ENCODE results near the gene MLNR. TPM values are rescaled to one million over a fixed set of nuclear protein-coding genes. Genes with fewer than 3 reads are reported as not detected.

Gene MLNR
- polyA plus RNA-seq, 1 of the 3 experiments (the other 2 are of a cell fraction), result not detected

GRCh38 chr13:49225223-49226042 lies 5.3 kb downstream of the MLNR start:
- no peak overlapping the region for H3K27ac ChIP-seq (ENCODE audit: low read depth in 2 of 2, low read length in 1 of 2)
- no peaks in the 10 kb centered on the region for H3K36me3 ChIP-seq (replicated peaks in 1 of 2; ENCODE audit: control insufficient read depth in 1 of 2, insufficient read depth in 2 of 2, low read length in 1 of 2)
- H3K4me3 ChIP-seq (ENCODE audit: low read depth in 2 of 2, low read length in 1 of 2), result no peak overlapping the region
- no peaks in the 10 kb centered on the region for H4K20me1 ChIP-seq (ENCODE audit: insufficient read depth)
- H3K9me3 ChIP-seq, result no peaks in the 10 kb centered on the region
- ChIA-PET CTCF (interaction anchor here (0.7 to 1.4 kb wide), 2 partner anchors 23 to 56 kb away, joined by 3 to 4 read pairs; partner anchors contain the start of gene CDADC1), POLR2A (no interaction called here)
- no peaks in the 10 kb centered on the region for H3K79me2 ChIP-seq (ENCODE audit: insufficient read depth)
- no peak overlapping the region for H2AFZ ChIP-seq (ENCODE audit: low read depth)
- H3F3A ChIP-seq (replicated peaks; ENCODE audit: insufficient read depth), result no peaks in the 10 kb centered on the region
- WGBS (ENCODE audit: low lambda C conversion rate), result 64% methylated on average over 4 of the region's 5 CpGs
- H3K9me2 ChIP-seq, result no peaks in the 10 kb centered on the region
- no peak for DNase-seq
- H3K27me3 ChIP-seq (ENCODE audit: insufficient read depth), result peaks cover 33% of the 10 kb centered on the region
- H3K9ac ChIP-seq, result no peak overlapping the region
- peaks cover 0 to 1% of the 10 kb centered on the region in 2 experiments; a peak in 1 of 4 replicates for H3K4me1 ChIP-seq (ENCODE audit: control insufficient read depth in 1 of 2, insufficient read depth in 2 of 2, low read depth in 1 of 2, low read length in 1 of 2)
- H3K4me2 ChIP-seq, result no peak overlapping the region
- TF ChIP-seq SMC3 (IDR thresholded peaks at IDR 0.05; ENCODE audit: low read depth, low read length) (no peak), GATA2 (CRISPR knock-in tag; IDR thresholded peaks at IDR 0.05) (no peak), MAX (IDR thresholded peaks at IDR 0.05; ENCODE audit: low read depth) (no peak), FOXJ3 (CRISPR knock-in tag; IDR thresholded peaks at IDR 0.05) (no peak), REST (IDR thresholded peaks at IDR 0.05; ENCODE audit: low read depth, low read length) (no peak), MEF2A (IDR thresholded peaks at IDR 0.05; ENCODE audit: borderline replicate concordance, low read depth) (no peak), JUND (IDR thresholded peaks at IDR 0.05) (no peak)

- H3K9me3 ChIP-seq, result no peaks in the 10 kb centered on the region
- DNase-seq, result no peak
- H3F3A ChIP-seq (replicated peaks; ENCODE audit: insufficient read depth), result no peaks in the 10 kb centered on the region
- no peak overlapping the region for H3K4me2 ChIP-seq
- no peaks in the 10 kb centered on the region for H4K20me1 ChIP-seq (ENCODE audit: insufficient read depth)
- no peaks in the 10 kb centered on the region for H3K4me1 ChIP-seq (ENCODE audit: control insufficient read depth in 1 of 2, insufficient read depth in 2 of 2, low read depth in 1 of 2, low read length in 1 of 2)
- H2AFZ ChIP-seq (ENCODE audit: low read depth), result no peak overlapping the region
- H3K27ac ChIP-seq (ENCODE audit: low read depth in 2 of 2, low read length in 1 of 2), result no peak overlapping the region
- no peaks in the 10 kb centered on the region for H3K79me2 ChIP-seq (ENCODE audit: insufficient read depth)
- no peak for TF ChIP-seq RAD21 (IDR thresholded peaks at IDR 0.05; ENCODE audit: low read length)
- H3K4me3 ChIP-seq (ENCODE audit: low read depth in 2 of 2, low read length in 1 of 2), result no peak overlapping the region
- 68% methylated on average over 5 of the region's 5 CpGs for WGBS (ENCODE audit: low lambda C conversion rate)
- no peaks in the 10 kb centered on the region for H3K9me2 ChIP-seq
- peaks cover 21% of the 10 kb centered on the region for H3K27me3 ChIP-seq (ENCODE audit: insufficient read depth)
- no peak overlapping the region for H3K9ac ChIP-seq
- ChIA-PET POLR2A (no interaction called here), CTCF (interaction anchor here (0.9 kb wide), 1 partner anchor 54 kb away, joined by 3 read pairs; no protein-coding TSS in a partner anchor)
- H3K36me3 ChIP-seq (replicated peaks in 1 of 2; ENCODE audit: control insufficient read depth in 1 of 2, insufficient read depth in 2 of 2, low read length in 1 of 2), result no peaks in the 10 kb centered on the region
Observed at GRCh38 chr13:49226613-49227012, 6.5 kb downstream of the MLNR start.
